Articular chondrocyte of knee joint (primary cell): ENCODE data around the gene SPEG. TPM values are rescaled to one million over a fixed set of nuclear protein-coding genes. Genes with fewer than 3 reads are reported as not detected.

Experiments used
- total RNA-seq: library from RNA; depleted of rRNA; stranded (reverse); fragments of >200 nt; gene quantifications from 2 replicates; pipeline ENCODE4 v1.2.3, GENCODE V29; 2012

SPEG gene
- 18.6 and 28.7 TPM in 2 replicates for total RNA-seq

GRCh38 chr2:219434718-219435525 is at the start of gene SPEG:
TSS of gene SPEG (plus strand) at chr2:219434843. CDS start at chr2:219434978, 135 bp downstream.

GRCh38 chr2:219387306-219388120 is 47.1 kb upstream of the SPEG start, which contains the start of gene DNPEP:
TSS of gene DNPEP (minus strand) at chr2:219387912. CDS start at chr2:219387794, 118 bp downstream.

GRCh38 chr2:219418155-219419011 is 16.3 kb upstream of the SPEG start, which contains the start of gene DES:
TSS of gene DES (plus strand) at chr2:219418377. CDS start at chr2:219418463, 86 bp downstream.

GRCh38 chr2:219498280-219499057 is 63.8 kb downstream of the SPEG start, which contains the start of gene GMPPA:
TSS of gene GMPPA (plus strand) at chr2:219498891. CDS start at chr2:219499976, 1,085 bp downstream.

GRCh38 chr2:219514196-219514761 is 79.6 kb downstream of the SPEG start, which contains the start of gene ASIC4:
TSS of gene ASIC4 (plus strand) at chr2:219514482. CDS start at chr2:219514725, 243 bp downstream.

GRCh38 chr2:219543596-219544358 is 109.1 kb downstream of the SPEG start, which contains the start of the genes CHPF and TMEM198:
TSS of gene CHPF (minus strand) at chr2:219543809. CDS start at chr2:219543538, 271 bp downstream.
TSS of gene TMEM198 (plus strand) at chr2:219544028. CDS start at chr2:219544728, 700 bp downstream.

Other genes starting within 250 kb of the SPEG start
- 16.4 and 22.6 TPM in 2 replicates for gene ZFAND2B, start 228.1 kb upstream of the SPEG start, total RNA-seq
- 26.7 and 26.9 TPM in 2 replicates for gene ABCB6, start 215.9 kb upstream of the SPEG start, total RNA-seq
- 55.7 and 58.9 TPM in 2 replicates for gene ATG9A, start 205.2 kb upstream of the SPEG start, total RNA-seq
- gene ANKZF1, start 205.0 kb upstream of the SPEG start, total RNA-seq = 21.5 and 31.2 TPM in 2 replicates
- gene GLB1L, start 189.4 kb upstream of the SPEG start, total RNA-seq = 16.5 and 34.4 TPM in 2 replicates
- gene STK16, start 189.4 kb upstream of the SPEG start, total RNA-seq = 33.7 and 52.9 TPM in 2 replicates
- not detected in 2 replicates for gene TUBA4B, start 181.6 kb upstream of the SPEG start, total RNA-seq
- gene TUBA4A, start 180.9 kb upstream of the SPEG start, total RNA-seq = 26.5 and 28.6 TPM in 2 replicates
- 36.3 and 50.0 TPM in 2 replicates for gene DNAJB2, start 155.5 kb upstream of the SPEG start, total RNA-seq
- 0.13 and 0.43 TPM in 2 replicates for gene PTPRN, start 125.4 kb upstream of the SPEG start, total RNA-seq
- gene RESP18, start 102.1 kb upstream of the SPEG start, total RNA-seq = not detected in 2 replicates
- gene DNPEP, start 46.9 kb upstream of the SPEG start, total RNA-seq = 43.6 and 52.8 TPM in 2 replicates
- gene DES, start 16.5 kb upstream of the SPEG start, total RNA-seq = 0.76 and 1.6 TPM in 2 replicates
- 44.3 and 46.0 TPM in 2 replicates for gene GMPPA, start 64.0 kb downstream of the SPEG start, total RNA-seq
- under 0.01 TPM in 1 of 2 replicates, not detected in the other for gene ASIC4, start 79.6 kb downstream of the SPEG start, total RNA-seq
- gene CHPF, start 109.0 kb downstream of the SPEG start, total RNA-seq = 102 and 129 TPM in 2 replicates
- 1.1 and 1.3 TPM in 2 replicates for gene TMEM198, start 109.2 kb downstream of the SPEG start, total RNA-seq
- 57.1 and 60.0 TPM in 2 replicates for gene OBSL1, start 136.7 kb downstream of the SPEG start, total RNA-seq
- 0.11 and 0.26 TPM in 2 replicates for gene INHA, start 137.5 kb downstream of the SPEG start, total RNA-seq
- 12.1 and 12.3 TPM in 2 replicates for gene STK11IP, start 163.0 kb downstream of the SPEG start, total RNA-seq
- gene SLC4A3, start 192.8 kb downstream of the SPEG start, total RNA-seq = 3.6 and 3.8 TPM in 2 replicates